H9 (cell line): ENCODE results near the gene MTIF2. TPM values are rescaled to one million over a fixed set of nuclear protein-coding genes. Genes with fewer than 3 reads are reported as not detected.

Experiments
- DNase-seq: peaks from one replicate; pipeline ENCODE4 v3.0.0-alpha.2; 2017
- H2AFZ ChIP-seq: one replicate; pipeline ENCODE4 v1.6.1; 2013; ENCODE audit warnings: mild to moderate bottlenecking, low read length, control low read depth, moderate library complexity
- H2AK5ac ChIP-seq: 2 replicates; pipeline ENCODE4 v1.6.1; 2013; ENCODE audit warnings: low read length, control low read depth, mixed read lengths; ENCODE audit not compliant: insufficient read length
- H2BK120ac ChIP-seq: one replicate; pipeline ENCODE4 v1.6.1; 2013; ENCODE audit warnings: low read depth, mild to moderate bottlenecking, low read length, control low read depth, inconsistent platforms; ENCODE audit not compliant: poor library complexity, severe bottlenecking
- H2BK12ac ChIP-seq: 2 replicates; pipeline ENCODE4 v1.6.1; 2013; ENCODE audit warnings: low read length, control low read depth, mixed read lengths, low read depth; ENCODE audit not compliant: insufficient read length
- H2BK15ac ChIP-seq: 2 replicates; pipeline ENCODE4 v1.6.1; 2013; ENCODE audit warnings: low read depth, low read length, control low read depth
- H2BK20ac ChIP-seq: one replicate; pipeline ENCODE4 v1.6.1; 2013; ENCODE audit warnings: low read depth, mild to moderate bottlenecking, low read length, control low read depth, inconsistent platforms; ENCODE audit not compliant: poor library complexity, severe bottlenecking
- H2BK5ac ChIP-seq: 2 replicates; pipeline ENCODE4 v1.6.1; 2013; ENCODE audit warnings: low read length, control low read depth, mixed read lengths; ENCODE audit not compliant: insufficient read length
- H3K14ac ChIP-seq: 2 replicates; pipeline ENCODE4 v1.6.1; 2013; ENCODE audit warnings: low read length, control low read depth; ENCODE audit not compliant: insufficient read depth
- H3K18ac ChIP-seq: 2 replicates; pipeline ENCODE4 v1.6.1; 2013; ENCODE audit warnings: low read depth, mild to moderate bottlenecking, mixed read lengths, low read length, control low read depth; ENCODE audit not compliant: insufficient read length
- H3K23ac ChIP-seq: 2 replicates; pipeline ENCODE4 v1.6.1; 2013; ENCODE audit warnings: low read length, control low read depth, mixed read lengths, low read depth; ENCODE audit not compliant: insufficient read length
- H3K23me2 ChIP-seq: 2 replicates; pipeline ENCODE4 v1.6.1; 2013; ENCODE audit warnings: low read depth, mild to moderate bottlenecking, mixed read lengths, low read length, control low read depth; ENCODE audit not compliant: insufficient read length, poor library complexity, severe bottlenecking
- H3K27ac ChIP-seq: 2 replicates; pipeline ENCODE4 v1.5.1; 2013; ENCODE audit warnings: low read length, control low read depth, mixed read lengths, low read depth; ENCODE audit not compliant: insufficient read length
- H3K27me3 ChIP-seq: 2 replicates; pipeline ENCODE4 v1.6.1; 2013; ENCODE audit warnings: low read length, control low read depth, inconsistent platforms; ENCODE audit not compliant: insufficient read depth
- H3K4ac ChIP-seq: 2 replicates; pipeline ENCODE4 v1.6.1; 2013; ENCODE audit warnings: low read depth, mild to moderate bottlenecking, control low read depth, inconsistent platforms, low read length, moderate library complexity
- H3K4me1 ChIP-seq: 2 replicates; pipeline ENCODE4 v1.6.1; 2013; ENCODE audit warnings: low read length, control low read depth, inconsistent platforms; ENCODE audit not compliant: insufficient read depth
- H3K4me2 ChIP-seq: 2 replicates; pipeline ENCODE4 v1.6.1; 2013; ENCODE audit warnings: low read length, control low read depth, mixed read lengths; ENCODE audit not compliant: insufficient read length, insufficient read depth
- H3K56ac ChIP-seq: 2 replicates; pipeline ENCODE4 v1.6.1; 2013; ENCODE audit warnings: low read depth, mild to moderate bottlenecking, mixed read lengths, low read length, control low read depth; ENCODE audit not compliant: insufficient read length
- H3K79me1 ChIP-seq: 2 replicates; pipeline ENCODE4 v1.6.1; 2013; ENCODE audit warnings: low read depth, mild to moderate bottlenecking, moderate library complexity, low read length, control low read depth, inconsistent platforms; ENCODE audit not compliant: insufficient read depth, poor library complexity, severe bottlenecking
- H3K79me2 ChIP-seq: 2 replicates; pipeline ENCODE4 v1.6.1; 2013; ENCODE audit warnings: low read length, control low read depth, inconsistent platforms; ENCODE audit not compliant: insufficient read depth
- H3K9ac ChIP-seq: 2 replicates; pipeline ENCODE4 v1.6.1; 2013; ENCODE audit warnings: low read length, control low read depth, mixed read lengths; ENCODE audit not compliant: insufficient read length; ENCODE audit errors: extremely low read depth
- H3K9me3 ChIP-seq: one replicate; pipeline ENCODE4 v1.6.1; 2013; ENCODE audit warnings: low read depth, low read length, inconsistent platforms; ENCODE audit not compliant: control insufficient read depth
- H3T11ph ChIP-seq: one replicate; pipeline ENCODE4 v1.6.1; 2013; ENCODE audit warnings: mild to moderate bottlenecking, low read length, control low read depth, inconsistent platforms
- H4K20me1 ChIP-seq: one replicate; pipeline ENCODE4 v1.6.1; 2013; ENCODE audit not compliant: control insufficient read depth, insufficient read length, insufficient read depth
- H4K5ac ChIP-seq: 2 replicates; pipeline ENCODE4 v1.6.1; 2013; ENCODE audit warnings: low read depth, mild to moderate bottlenecking, mixed read lengths, low read length, control low read depth; ENCODE audit not compliant: insufficient read length
- H4K8ac ChIP-seq: replicated peaks from 2 replicates; pipeline ENCODE4 v1.6.1; 2013; ENCODE audit warnings: low read length, control low read depth, mixed read lengths, low read depth; ENCODE audit not compliant: insufficient read length
- H4K91ac ChIP-seq: 2 replicates; pipeline ENCODE4 v1.6.1; 2013; ENCODE audit warnings: low read depth, mild to moderate bottlenecking, moderate library complexity, mixed read lengths, low read length, control low read depth; ENCODE audit not compliant: insufficient read length
- H3K27ac Mint-ChIP-seq, 3 experiments: 2 replicates in 2 of 3; 3 replicates in 1 of 3; pipeline ENCODE4 v1.8.0; 2020 to 2021; ENCODE audit warnings: mixed read lengths in 3 of 3, mild to moderate bottlenecking in 1 of 3, moderate library complexity in 1 of 3
- H3K27me3 Mint-ChIP-seq: 2 replicates; pipeline ENCODE4 v1.8.0; 2021; ENCODE audit warnings: low read depth, mild to moderate bottlenecking, moderate library complexity, mixed read lengths
- H3K36me3 Mint-ChIP-seq, 3 experiments: 2 replicates in 2 of 3; 3 replicates in 1 of 3; pipeline ENCODE4 v1.8.0; 2020 to 2021; ENCODE audit warnings: low read depth in 3 of 3, mixed read lengths in 3 of 3; ENCODE audit not compliant: insufficient read depth in 1 of 3
- H3K4me1 Mint-ChIP-seq, 2 experiments: 2 replicates each; pipeline ENCODE4 v1.8.0; 2020; ENCODE audit warnings: mixed read lengths in 2 of 2
- H3K4me3 Mint-ChIP-seq, 2 experiments: 2 replicates in 1 of 2; 3 replicates in 1 of 2; pipeline ENCODE4 v1.8.0; 2020 to 2021; ENCODE audit warnings: mild to moderate bottlenecking in 2 of 2, mixed read lengths in 2 of 2, moderate library complexity in 1 of 2
- H3K9me3 Mint-ChIP-seq, 2 experiments: 2 replicates in 1 of 2; 3 replicates in 1 of 2; pipeline ENCODE4 v1.8.0; 2020; ENCODE audit warnings: mild to moderate bottlenecking in 2 of 2, mixed read lengths in 2 of 2, moderate library complexity in 1 of 2
- CTCF ChIP-seq: fragments of 200-600 bp; sonication (generic); conservative IDR thresholded peaks from 3 replicates; pipeline ENCODE4 v1.8.0; 2021; ENCODE audit warnings: antibody characterized with exemption, mild to moderate bottlenecking
- WGBS: extraction: QIAGEN DNeasy Blood & Tissue Kit; methylation state at CpG from one replicate; pipeline ENCODE4 v1.1.7; 2013; ENCODE audit warnings: missing lambda C conversion rate, low lambda C conversion rate, mixed read lengths; ENCODE audit not compliant: insufficient read length; ENCODE audit errors: extremely low coverage; 5-methylcytosine and 5-hydroxymethylcytosine counted together
- total RNA-seq: library from RNA; stranded (reverse); gene quantifications from 2 replicates; pipeline ENCODE4 v1.2.1, GENCODE V29; 2021

Gene MTIF2
- total RNA-seq, 1 experiment from 2014 or later, result 35.6 TPM

- peaks cover 10% of the 10 kb centered on the region for H3K23me2 ChIP-seq
- no peaks in the 10 kb centered on the region for H4K20me1 ChIP-seq
- H2AK5ac ChIP-seq, result no peak overlapping the region
- no CpG with 5 or more reads among the region's 3 CpGs for WGBS
- H3K9me3 Mint-ChIP-seq, result no peaks in the 10 kb centered on the region; a peak in 1 of 5 replicates
- H3T11ph ChIP-seq, result no peak overlapping the region
- no peaks in the 10 kb centered on the region for H3K27me3 ChIP-seq
- TF ChIP-seq CTCF, result no peak
- no peak overlapping the region for H2BK5ac ChIP-seq
- no peak overlapping the region for H2BK15ac ChIP-seq
- H3K36me3 Mint-ChIP-seq, result peaks cover 27 to 46% (median 36%) of the 10 kb centered on the region in 3 experiments
- H3K56ac ChIP-seq, result no peak overlapping the region
- DNase-seq, result no peak
- H4K91ac ChIP-seq, result no peak overlapping the region
- 0 out of 7 replicates have a peak overlapping the region, but pooled peaks of 1 of the 3 experiments have one; percentile 4 for H3K27ac Mint-ChIP-seq
- no peak overlapping the region for H2AFZ ChIP-seq
- H3K27ac ChIP-seq, result no peak overlapping the region
- no peak overlapping the region for H3K9ac ChIP-seq
- H3K4me2 ChIP-seq, result no peak overlapping the region
- H4K5ac ChIP-seq, result no peak overlapping the region
- H4K8ac ChIP-seq, result no peak overlapping the region
- H3K79me1 ChIP-seq, result peaks cover 7% of the 10 kb centered on the region
- peak overlapping the region; percentile 97 to 99 for H3K4me3 Mint-ChIP-seq
- H3K79me2 ChIP-seq, result peaks cover 10% of the 10 kb centered on the region
- no peak overlapping the region for H3K23ac ChIP-seq
- no peak overlapping the region for H3K18ac ChIP-seq
- H3K14ac ChIP-seq, result no peak overlapping the region
- H2BK120ac ChIP-seq, result no peak overlapping the region
- H2BK12ac ChIP-seq, result no peak overlapping the region
- no peaks in the 10 kb centered on the region; the same call in 1 of the 2 replicates for H3K27me3 Mint-ChIP-seq
- H3K4ac ChIP-seq, result no peak overlapping the region
- no peaks in the 10 kb centered on the region for H3K9me3 ChIP-seq
- peaks cover 23 to 27% of the 10 kb centered on the region in 2 experiments for H3K4me1 Mint-ChIP-seq
- no peaks in the 10 kb centered on the region for H3K4me1 ChIP-seq
- H2BK20ac ChIP-seq, result no peak overlapping the region
Measured at GRCh38 chr2:55230551-55230950, 38.5 kb downstream of the MTIF2 start.
